ENCODE data around the gene MYH6.
"Not testable (repeated sequence)": the region's sequence is repeated elsewhere in the genome, so short reads cannot be mapped to it uniquely, and the experiment has no call there.

Gene MYH6

GRCh38 chr14:23396781-23397407 is 11.2 kb downstream of the MYH6 start:
- no peak for DNase-seq (ENCODE audit: low read depth in 2 of 2)

- no peak for DNase-seq (ENCODE audit: low read depth in 2 of 2)
Observed at GRCh38 chr14:23396126-23396525, 11.9 kb downstream of the MYH6 start.

GRCh38 chr14:23392613-23393012 is 15.5 kb downstream of the MYH6 start:
- DNase-seq (ENCODE audit: low read depth in 2 of 2): no peak

- DNase-seq (ENCODE audit: low read depth in 2 of 2): not testable (repeated sequence)
Observed at GRCh38 chr14:23389871-23390270, 18.2 kb downstream of the MYH6 start.

DNA sequence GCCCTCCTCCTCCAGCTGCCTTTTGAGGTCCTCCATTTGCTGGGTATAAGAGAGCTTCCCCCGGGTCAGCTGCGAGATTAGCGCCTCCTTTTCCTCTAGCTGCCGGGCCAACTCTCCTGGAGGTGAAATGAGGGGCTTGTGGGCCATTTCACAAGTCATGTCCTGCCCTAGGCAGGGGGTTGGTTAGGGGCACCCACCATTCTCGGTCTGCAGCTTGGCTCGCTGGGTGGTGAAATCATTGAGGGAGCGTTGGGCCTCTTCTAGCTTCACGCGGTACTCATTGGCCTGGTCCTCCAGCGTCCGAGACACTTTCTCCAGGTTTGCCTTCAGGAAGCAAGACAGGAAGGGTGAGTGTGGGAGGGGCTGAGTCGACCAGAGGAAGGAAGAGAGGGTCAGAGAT is 18.7 kb downstream of the MYH6 start:
- no peak for DNase-seq (ENCODE audit: low read depth in 2 of 2)

DNA sequence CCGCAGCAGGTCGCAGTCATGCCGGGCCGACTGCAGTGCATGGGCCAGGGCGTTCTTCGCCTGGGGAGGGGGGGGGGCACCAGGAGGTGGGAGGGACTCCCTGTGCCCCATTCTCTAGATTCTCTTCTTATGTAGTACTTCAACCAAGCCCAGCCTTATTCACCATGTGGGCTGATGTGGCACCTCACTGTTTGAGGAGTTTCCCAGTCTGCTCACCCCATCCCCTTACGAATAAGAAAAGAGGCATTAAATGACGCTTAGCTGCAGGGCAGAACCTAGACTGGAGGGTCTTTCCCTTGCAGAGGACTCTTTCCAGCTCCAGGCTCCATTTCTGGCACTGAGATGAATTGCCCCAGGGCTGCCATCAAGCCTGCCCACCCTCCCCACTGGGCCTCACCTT is 19.1 kb downstream of the MYH6 start:
- DNase-seq (ENCODE audit: low read depth in 2 of 2): no peak

GRCh38 chr14:23387916-23388882 is 19.9 kb downstream of the MYH6 start:
- no peak for DNase-seq (ENCODE audit: low read depth in 2 of 2)

DNA sequence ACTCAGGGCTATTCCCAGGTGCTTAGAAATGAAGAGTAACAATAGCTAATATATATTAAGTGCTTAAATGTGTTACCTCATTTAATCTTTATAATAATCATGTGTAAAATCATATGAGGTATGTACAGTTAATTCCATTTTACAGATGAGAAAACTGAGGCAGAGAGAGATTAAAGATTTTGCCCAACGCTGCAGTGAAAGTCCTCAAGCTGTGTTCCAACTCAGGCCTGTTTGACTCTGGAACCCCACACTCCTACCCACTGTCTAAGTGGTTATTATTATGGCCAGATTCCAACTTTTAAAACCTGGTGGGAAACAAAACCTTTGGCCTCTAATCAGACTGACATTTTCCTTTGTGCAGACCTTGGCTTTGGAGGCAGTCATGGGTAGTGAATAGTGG is 21.1 kb downstream of the MYH6 start:
- no peak for DNase-seq (ENCODE audit: low read depth in 2 of 2)

DNA sequence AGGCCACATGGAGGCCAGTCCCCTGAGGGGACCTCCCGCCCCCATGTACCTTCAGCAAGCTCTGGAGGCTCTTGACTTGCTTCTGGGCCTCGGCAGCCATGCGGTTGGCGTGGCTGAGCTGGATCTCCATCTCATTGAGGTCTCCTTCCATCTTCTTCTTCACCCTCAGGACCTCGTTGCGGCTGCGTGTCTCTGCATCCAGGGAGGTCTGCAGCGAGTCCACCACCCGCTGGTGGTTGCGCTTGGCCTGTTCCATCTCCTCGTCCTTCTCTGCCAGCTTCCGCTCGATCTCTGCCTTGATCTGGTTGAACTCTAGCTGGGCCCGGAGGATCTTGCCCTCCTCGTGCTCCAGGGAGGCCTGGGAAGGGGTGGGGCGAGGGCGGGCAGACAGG is 21.8 kb downstream of the MYH6 start:
- not testable (repeated sequence) for DNase-seq (ENCODE audit: low read depth in 2 of 2)

DNA sequence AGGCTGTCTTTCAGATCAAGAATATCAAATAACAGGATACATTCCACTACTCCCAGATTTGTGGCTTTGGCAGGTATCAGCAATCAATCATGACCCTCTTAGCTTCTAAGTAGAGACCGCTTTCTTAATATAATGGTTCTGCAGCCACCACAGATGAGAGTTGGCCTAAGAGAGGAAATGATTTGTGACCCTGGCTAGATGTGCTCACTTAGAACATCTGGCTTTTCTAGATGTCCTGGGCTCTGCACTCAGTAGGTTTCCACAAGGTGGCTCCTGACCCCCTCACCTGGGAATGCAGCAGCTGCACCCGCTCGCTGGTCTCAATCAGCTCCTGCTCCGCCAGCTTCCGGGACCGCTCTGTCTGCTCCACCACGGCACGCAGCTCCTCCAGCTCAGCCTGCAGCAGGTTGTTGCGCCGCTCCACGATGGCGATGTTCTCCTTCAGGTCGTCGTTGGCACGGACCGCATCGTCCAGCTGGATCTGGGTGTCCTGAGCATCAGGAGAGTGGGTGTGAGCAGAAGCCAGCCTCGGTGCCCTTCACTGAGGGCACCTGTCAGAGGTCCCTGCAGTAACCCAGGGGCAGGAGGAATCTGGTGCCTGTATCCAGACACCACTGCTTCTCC is 22.3 kb downstream of the MYH6 start:
- DNase-seq (ENCODE audit: low read depth in 2 of 2): no peak

- no peak for DNase-seq (ENCODE audit: low read depth in 2 of 2)
Observed at GRCh38 chr14:23385244-23385641, 22.8 kb downstream of the MYH6 start.

DNA sequence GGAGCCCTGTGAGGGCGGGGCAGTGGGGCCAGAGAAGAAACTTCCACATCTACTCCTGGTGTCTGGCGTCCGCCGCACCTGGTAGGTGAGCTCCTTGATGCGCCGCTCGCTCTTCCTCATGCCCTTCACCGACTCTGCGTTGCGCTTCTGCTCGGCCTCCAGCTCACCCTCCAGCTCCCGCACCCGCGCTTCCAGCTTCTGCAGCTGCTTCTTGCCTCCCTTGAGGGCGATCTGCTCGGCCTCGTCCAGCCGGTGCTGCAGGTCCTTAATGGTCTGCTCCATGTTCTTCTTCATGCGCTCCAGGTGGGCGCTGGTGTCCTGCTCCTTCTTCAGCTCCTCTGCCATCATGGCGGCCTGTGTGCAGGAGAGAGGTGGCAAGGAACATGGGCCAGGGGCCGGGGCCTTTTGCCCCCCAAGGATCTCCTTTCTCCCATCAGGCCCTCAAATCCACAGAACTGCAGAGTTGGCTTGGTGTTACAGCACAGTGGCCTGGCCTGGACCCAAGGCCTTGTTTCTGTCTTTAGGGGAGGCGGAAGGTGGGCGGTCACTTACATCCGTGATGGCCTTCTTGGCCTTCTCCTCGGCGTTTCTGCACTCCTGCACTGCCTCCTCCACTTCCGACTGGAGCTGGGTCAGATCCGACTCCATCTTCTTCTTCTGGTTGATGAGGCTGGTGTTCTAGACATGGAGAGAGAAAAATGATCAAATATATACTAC is 23.6 kb downstream of the MYH6 start:
- DNase-seq (ENCODE audit: low read depth in 2 of 2): no peak

GRCh38 chr14:23382731-23383440 is 25.2 kb downstream of the MYH6 start:
- DNase-seq (ENCODE audit: low read depth in 2 of 2): no peak

DNA sequence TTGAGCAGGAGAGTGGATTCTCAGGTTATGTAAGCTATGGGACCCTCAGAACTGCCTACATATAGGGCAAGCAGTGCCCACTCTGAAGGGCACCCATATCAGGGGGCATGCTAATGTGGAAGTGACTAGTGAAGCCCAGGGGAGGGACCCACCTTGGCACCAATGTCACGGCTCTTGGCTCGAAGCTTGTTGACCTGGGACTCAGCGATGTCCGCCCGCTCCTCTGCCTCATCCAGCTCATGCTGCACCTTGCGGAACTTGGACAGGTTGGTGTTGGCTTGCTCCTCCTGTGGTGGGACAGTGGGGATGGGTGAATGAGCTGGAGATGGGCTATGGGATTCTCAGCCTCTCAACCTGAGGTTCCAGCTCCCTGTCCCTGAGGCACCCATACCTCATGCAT is 25.8 kb downstream of the MYH6 start:
- no peak for DNase-seq (ENCODE audit: low read depth in 2 of 2)

- DNase-seq (ENCODE audit: low read depth in 2 of 2): no peak
Observed at GRCh38 chr14:23381871-23382270, 26.2 kb downstream of the MYH6 start.

GRCh38 chr14:23380976-23381375 is 27.1 kb downstream of the MYH6 start:
- DNase-seq (ENCODE audit: low read depth in 2 of 2): no peak

- no peak for DNase-seq (ENCODE audit: low read depth in 2 of 2)
Observed at GRCh38 chr14:23380197-23380914, 27.7 kb downstream of the MYH6 start.

DNA sequence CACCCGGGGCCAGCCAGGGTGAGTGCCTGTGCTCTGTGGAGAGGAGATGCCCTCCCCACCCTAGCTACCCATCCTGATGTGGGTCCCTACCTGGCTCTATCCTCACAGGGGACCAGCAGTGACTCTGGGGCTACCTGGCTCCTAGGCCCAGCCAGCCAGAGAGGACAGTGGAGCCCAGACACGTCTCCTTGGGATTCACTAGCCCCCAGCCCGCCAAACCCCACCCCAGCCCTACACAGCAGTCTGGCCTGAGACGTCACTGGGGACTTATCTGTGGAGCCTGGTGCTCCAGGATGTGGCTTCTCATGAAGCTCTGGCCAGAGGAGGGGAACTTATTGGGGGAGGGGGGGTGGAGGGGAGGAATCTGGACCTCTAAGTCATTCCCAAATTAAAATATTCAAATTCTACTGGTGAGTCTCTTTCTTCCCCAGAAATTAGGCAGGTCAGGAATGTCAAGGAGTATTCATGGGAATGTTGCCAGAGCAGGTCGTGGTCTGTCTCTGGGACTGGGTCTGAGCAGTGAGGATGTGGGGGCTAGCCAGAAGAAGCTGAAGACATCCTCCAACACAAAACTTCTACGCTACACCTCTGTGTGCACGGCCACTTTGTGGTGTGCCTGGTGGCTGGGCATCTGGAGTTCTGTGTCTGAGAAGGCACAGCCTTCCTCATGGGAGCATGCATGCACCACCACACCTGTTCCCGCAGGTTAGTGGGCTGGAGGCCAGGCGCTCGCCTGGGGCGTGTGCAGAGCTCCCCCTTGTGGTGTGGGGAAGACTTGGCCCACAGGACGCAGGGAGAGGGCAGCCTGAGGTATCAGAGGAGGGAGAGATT is 28.5 kb downstream of the MYH6 start:
- DNase-seq (ENCODE audit: low read depth in 2 of 2): peak; percentile 29 to 48

GRCh38 chr14:23378612-23379220 is 29.4 kb downstream of the MYH6 start:
- DNase-seq (ENCODE audit: low read depth in 2 of 2): no peak
